ENCODE results near the gene PALD1. TPM values are rescaled to one million over a fixed set of nuclear protein-coding genes. Genes with fewer than 3 reads are reported as not detected.

The PALD1 gene
- total and polyA plus RNA-seq, 9 of the 15 experiments (the other 6 are each of a cell fraction or from before 2014, with no cell fraction given), result 0.03 to 0.29 (median 0.09) TPM; not detected in 2

DNA sequence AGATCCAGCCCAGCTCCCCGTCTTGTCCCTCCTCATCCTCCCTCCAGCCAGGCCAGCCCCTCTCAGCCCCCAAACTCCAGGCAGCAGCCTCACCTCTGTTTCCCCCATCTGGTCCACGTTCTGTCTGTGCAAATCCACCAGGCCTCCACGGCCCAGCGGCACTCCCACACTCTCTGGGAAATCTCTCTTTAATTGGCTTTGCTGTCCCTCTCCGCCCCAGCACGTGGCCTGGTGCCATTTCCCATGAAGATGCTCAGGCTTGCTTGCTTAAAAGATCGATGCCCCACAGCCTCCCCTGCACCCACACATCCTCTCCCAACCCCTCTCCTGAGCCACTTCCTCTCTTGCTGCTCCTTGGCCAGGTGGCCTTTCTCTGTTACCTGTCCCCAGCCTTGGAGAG lies 84.7 kb downstream of the PALD1 start:
- no peak overlapping the region for H2AFZ ChIP-seq (ENCODE audit: low read depth, low read length)
- TF ChIP-seq, protein P1, sequence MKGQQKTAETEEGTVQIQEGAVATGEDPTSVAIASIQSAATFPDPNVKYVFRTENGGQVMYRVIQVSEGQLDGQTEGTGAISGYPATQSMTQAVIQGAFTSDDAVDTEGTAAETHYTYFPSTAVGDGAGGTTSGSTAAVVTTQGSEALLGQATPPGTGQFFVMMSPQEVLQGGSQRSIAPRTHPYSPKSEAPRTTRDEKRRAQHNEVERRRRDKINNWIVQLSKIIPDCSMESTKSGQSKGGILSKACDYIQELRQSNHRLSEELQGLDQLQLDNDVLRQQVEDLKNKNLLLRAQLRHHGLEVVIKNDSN (CRISPR knock-in tag; IDR thresholded peaks at IDR 0.05), result peak; percentile 39; the same call in 1 of the 2 replicates
- TF ChIP-seq SPI1 (IDR thresholded peaks at IDR 0.05; ENCODE audit: borderline replicate concordance, low read depth, low read length), result peak; percentile 47; the same call in 1 of the 2 replicates
- TF ChIP-seq, protein P2, sequence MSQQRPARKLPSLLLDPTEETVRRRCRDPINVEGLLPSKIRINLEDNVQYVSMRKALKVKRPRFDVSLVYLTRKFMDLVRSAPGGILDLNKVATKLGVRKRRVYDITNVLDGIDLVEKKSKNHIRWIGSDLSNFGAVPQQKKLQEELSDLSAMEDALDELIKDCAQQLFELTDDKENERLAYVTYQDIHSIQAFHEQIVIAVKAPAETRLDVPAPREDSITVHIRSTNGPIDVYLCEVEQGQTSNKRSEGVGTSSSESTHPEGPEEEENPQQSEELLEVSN (IDR thresholded peaks at IDR 0.05; ENCODE audit: borderline replicate concordance in 1 of 2, extremely low read depth in 1 of 2, insufficient read depth in 1 of 2, insufficient read length in 1 of 2, low read depth in 1 of 2, low read length in 1 of 2, poor library complexity in 1 of 2, severe bottlenecking in 1 of 2), result peak in 1 of 2 experiments; percentile 41
- TF ChIP-seq JUNB (CRISPR knock-in tag; conservative IDR thresholded peaks at IDR 0.05), result no peak
- no peaks in the 10 kb centered on the region for H3K27me3 ChIP-seq (ENCODE audit: control insufficient read depth in 2 of 2, insufficient read depth in 2 of 2, low read length in 2 of 2)
- no peaks in the 10 kb centered on the region for H3K79me2 ChIP-seq (ENCODE audit: control insufficient read depth, insufficient read depth, low read length)
- H3K4me1 ChIP-seq (replicated peaks in 1 of 2; ENCODE audit: control insufficient read depth in 2 of 2, insufficient read depth in 2 of 2, low read length in 2 of 2), result peaks cover 20 to 68% of the 10 kb centered on the region in 2 experiments
- no peak overlapping the region for H3K27ac ChIP-seq (ENCODE audit: extremely low read depth, low read depth, low read length)
- H3K9me1 ChIP-seq (ENCODE audit: control insufficient read depth, insufficient read depth, low read length), result no peaks in the 10 kb centered on the region
- 0 out of 4 replicates have a peak overlapping the region, but pooled peaks of 1 of the 2 experiments have one; percentile 40 for H3K9ac ChIP-seq (ENCODE audit: insufficient read depth in 1 of 2, low read depth in 2 of 2, low read length in 2 of 2)
- FAIRE-seq (no peak), ATAC-seq (no peak), DNase-seq (ENCODE audit: extremely low read depth in 1 of 4, low spot score in 3 of 4) (no peak)
- in situ Hi-C loops (cut with MboI) (no loop called here), intact Hi-C loops (cut with micrococcal nuclease) (no loop called here)
- CTCF ChIA-PET (ENCODE audit: low intra/inter-chr PET ratio), result no interaction called here
- no peak overlapping the region for H3K4me3 ChIP-seq
- no peak overlapping the region for H3K4me2 ChIP-seq (ENCODE audit: insufficient read depth, low read length)
- WGBS (ENCODE audit: insufficient coverage, low coverage, missing lambda C conversion rate), result 44% methylated on average over 7 of the region's 7 CpGs
- H4K20me1 ChIP-seq (replicated peaks; ENCODE audit: control insufficient read depth, insufficient read depth, low read length), result no peaks in the 10 kb centered on the region
- POLR2A ChIA-PET, result interaction anchor here (0.6 to 0.7 kb wide), 2 partner anchors 156 to 285 kb away, joined by 3 to 4 read pairs; no protein-coding TSS in a partner anchor
- H3K9me3 ChIP-seq (replicated peaks; ENCODE audit: control insufficient read depth, insufficient read depth, low read depth, low read length), result no peaks in the 10 kb centered on the region
- BruUV-seq (replicated peaks), result no TSS peak
- no peaks in the 10 kb centered on the region for H3K36me3 ChIP-seq (ENCODE audit: control insufficient read depth, insufficient read depth, low read length)
